WI38 (cell line): Measurements from ENCODE around the gene PAK5.

Source experiments
- H3K4me3 ChIP-seq: 2 replicates; pipeline ENCODE4 v1.5.1; 2011; ENCODE audit warnings: low read depth, mild to moderate bottlenecking, control low read depth, low read length
- TF ChIP-seq, protein P1 (sequence below): IDR thresholded peaks from 2 replicates; pipeline ENCODE4 v1.5.1; 2012; ENCODE audit warnings: low read depth, mild to moderate bottlenecking, control low read depth, low read length

PAK5 gene

GRCh38 chr20:9496155-9496554 lies 342.7 kb downstream of the PAK5 start:
- no peak overlapping the region for H3K4me3 ChIP-seq
- TF ChIP-seq, protein P1, sequence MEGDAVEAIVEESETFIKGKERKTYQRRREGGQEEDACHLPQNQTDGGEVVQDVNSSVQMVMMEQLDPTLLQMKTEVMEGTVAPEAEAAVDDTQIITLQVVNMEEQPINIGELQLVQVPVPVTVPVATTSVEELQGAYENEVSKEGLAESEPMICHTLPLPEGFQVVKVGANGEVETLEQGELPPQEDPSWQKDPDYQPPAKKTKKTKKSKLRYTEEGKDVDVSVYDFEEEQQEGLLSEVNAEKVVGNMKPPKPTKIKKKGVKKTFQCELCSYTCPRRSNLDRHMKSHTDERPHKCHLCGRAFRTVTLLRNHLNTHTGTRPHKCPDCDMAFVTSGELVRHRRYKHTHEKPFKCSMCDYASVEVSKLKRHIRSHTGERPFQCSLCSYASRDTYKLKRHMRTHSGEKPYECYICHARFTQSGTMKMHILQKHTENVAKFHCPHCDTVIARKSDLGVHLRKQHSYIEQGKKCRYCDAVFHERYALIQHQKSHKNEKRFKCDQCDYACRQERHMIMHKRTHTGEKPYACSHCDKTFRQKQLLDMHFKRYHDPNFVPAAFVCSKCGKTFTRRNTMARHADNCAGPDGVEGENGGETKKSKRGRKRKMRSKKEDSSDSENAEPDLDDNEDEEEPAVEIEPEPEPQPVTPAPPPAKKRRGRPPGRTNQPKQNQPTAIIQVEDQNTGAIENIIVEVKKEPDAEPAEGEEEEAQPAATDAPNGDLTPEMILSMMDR: no peak

GRCh38 chr20:9495701-9496100 lies 343.2 kb downstream of the PAK5 start:
- TF ChIP-seq, protein P1: no peak

GRCh38 chr20:9493803-9494202 lies 345.1 kb downstream of the PAK5 start:
- H3K4me3 ChIP-seq: no peak overlapping the region
- TF ChIP-seq, protein P1: no peak

More at GRCh38 chr20:9495701-9496100, 343.2 kb downstream of the PAK5 start:
- H3K4me3 ChIP-seq: no peak overlapping the region

- TF ChIP-seq, protein P1: no peak
- no peak overlapping the region for H3K4me3 ChIP-seq
Observed at GRCh38 chr20:9492067-9492466, 346.8 kb downstream of the PAK5 start.

- H3K4me3 ChIP-seq: no peak overlapping the region
- TF ChIP-seq, protein P1: no peak
Observed at GRCh38 chr20:9491324-9491723, 347.6 kb downstream of the PAK5 start.

- no peak overlapping the region for H3K4me3 ChIP-seq
- TF ChIP-seq, protein P1: no peak
Observed at GRCh38 chr20:9490631-9491030, 348.2 kb downstream of the PAK5 start.

- TF ChIP-seq, protein P1: no peak
- no peak overlapping the region for H3K4me3 ChIP-seq
Observed at GRCh38 chr20:9490161-9490560, 348.7 kb downstream of the PAK5 start.
